Raji (cell line): ENCODE data around the gene ZNF184.

Experiments used
- POLR2A ChIP-seq: IDR thresholded peaks from 2 replicates; pipeline ENCODE4 v1.6.1; 2011; ENCODE audit warnings: low read depth, low read length, control low read depth; ENCODE audit not compliant: insufficient read depth

ZNF184 gene

DNA sequence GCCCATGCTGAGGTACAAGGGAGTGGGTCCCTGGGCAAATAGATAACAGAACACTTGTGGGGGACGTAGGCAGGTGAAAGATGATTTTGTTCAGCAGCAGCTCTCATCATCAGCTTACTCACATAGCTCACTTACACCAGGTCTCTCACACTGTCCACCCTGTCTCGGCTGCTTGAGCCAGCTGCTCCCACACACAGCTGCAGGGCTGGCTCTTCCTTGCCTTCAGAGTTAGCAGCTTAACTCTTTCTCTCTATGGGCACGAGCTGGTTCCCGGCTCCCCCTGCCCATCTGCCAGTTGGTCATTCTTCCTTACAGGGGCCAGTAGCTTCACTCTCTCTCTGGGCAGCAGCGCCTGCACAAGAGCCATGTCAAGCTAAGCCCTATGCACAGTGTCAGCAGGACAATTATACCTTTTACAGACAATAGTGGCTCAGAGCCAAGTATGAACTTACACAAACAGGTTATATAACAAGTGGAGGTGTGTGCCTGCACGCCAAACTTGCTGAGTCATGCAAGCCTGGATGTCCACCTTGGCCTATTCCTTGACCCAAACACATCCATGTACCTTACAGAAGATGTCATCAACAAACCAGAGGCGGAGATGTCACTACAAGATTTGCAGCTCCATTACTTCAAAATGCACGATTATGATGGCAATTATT, 65.6 kb downstream of the ZNF184 start:
- no peak for TF ChIP-seq POLR2A

DNA sequence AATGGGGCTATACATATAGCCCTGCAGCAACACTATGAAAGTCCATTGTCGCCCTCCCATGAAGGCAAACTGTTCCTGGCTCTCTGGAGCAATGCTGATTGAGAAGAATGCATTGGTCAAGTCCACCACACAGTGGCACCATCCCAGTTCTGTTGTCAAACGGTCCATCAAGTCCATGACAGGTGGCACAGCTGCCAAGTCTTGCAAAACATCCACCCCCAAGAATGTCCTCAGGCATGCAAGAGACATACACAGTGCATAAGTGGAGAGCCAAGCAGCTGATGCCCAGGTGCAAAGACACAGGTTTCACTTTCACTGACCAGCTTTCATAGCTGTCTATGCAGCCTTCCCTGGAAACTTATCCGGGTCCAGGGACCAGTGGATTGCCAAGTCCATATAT, 66.8 kb downstream of the ZNF184 start:
- no peak for TF ChIP-seq POLR2A

DNA sequence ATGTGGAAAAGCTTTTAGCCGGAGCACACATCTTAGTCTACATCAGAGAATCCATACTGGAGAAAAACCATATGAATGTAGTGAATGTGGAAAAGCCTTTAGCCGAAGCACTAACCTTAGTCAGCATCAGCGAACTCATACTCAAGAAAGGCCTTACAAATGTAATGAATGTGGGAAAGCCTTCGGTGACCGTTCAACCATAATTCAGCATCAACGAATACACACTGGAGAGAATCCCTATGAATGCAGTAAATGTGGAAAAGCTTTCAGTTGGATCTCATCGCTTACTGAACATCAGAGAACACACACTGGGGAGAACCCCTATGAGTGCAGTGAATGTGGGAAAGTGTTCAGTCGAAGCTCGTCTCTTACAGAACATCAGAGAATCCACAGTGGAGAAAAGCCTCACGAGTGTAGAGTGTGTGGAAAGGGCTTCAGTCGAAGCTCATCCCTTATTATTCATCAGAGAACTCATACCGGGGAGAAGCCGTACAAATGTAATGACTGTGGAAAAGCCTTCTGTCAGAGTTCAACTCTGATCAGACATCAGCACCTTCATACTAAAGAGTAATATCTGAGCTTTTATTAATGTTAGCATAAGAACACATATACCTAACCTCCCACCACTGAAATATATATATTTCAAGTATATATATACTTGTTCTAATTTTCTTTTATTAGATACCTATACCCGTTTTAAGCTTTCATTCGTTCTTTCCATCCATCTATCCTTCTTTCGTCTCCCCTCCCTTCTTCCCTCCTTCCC, 71.8 kb downstream of the ZNF184 start:
- no peak for TF ChIP-seq POLR2A
